Activated T-helper 1 cell treated with anti-CD3 and anti-CD28 coated beads, Interleukin-12 subunit alpha, Interleukin-12 subunit beta, Interleukin-2, Interleukin-4 antibody, amounts not matched to agents 30 ng/mL and 10 ng/mL and 1 ng/mL, durations not matched to agents 14 hours and 24 hours and 36 hours (primary cell): ENCODE measurements around the gene SLC19A2. TPM values are rescaled to one million over a fixed set of nuclear protein-coding genes. Genes with fewer than 3 reads are reported as not detected.
"Not testable (repeated sequence)": the region's sequence is repeated elsewhere in the genome, so short reads cannot be mapped to it uniquely, and the experiment has no call there.

Source experiments
- DNase-seq: peaks from one replicate; pipeline ENCODE4 v3.0.0; 2021; ENCODE audit warnings: low spot score
- H3K27ac Mint-ChIP-seq: one replicate; pipeline ENCODE4 v1.8.0; 2021; ENCODE audit warnings: mild to moderate bottlenecking, mixed read lengths
- H3K27me3 Mint-ChIP-seq: one replicate; pipeline ENCODE4 v1.8.0; 2022; ENCODE audit warnings: mild to moderate bottlenecking, moderate library complexity, mixed read lengths; ENCODE audit not compliant: insufficient read depth
- H3K36me3 Mint-ChIP-seq: one replicate; pipeline ENCODE4 v1.8.0; 2021; ENCODE audit warnings: low read depth, mixed read lengths
- H3K4me1 Mint-ChIP-seq: one replicate; pipeline ENCODE4 v1.8.0; 2021; ENCODE audit warnings: low read depth, mixed read lengths
- H3K4me3 Mint-ChIP-seq: one replicate; pipeline ENCODE4 v1.8.0; 2021; ENCODE audit warnings: mild to moderate bottlenecking, moderate library complexity, mixed read lengths
- H3K9me3 Mint-ChIP-seq: one replicate; pipeline ENCODE4 v1.8.0; 2021; ENCODE audit warnings: mixed read lengths
- intact Hi-C: fragments of 100-400 bp; cut with micrococcal nuclease; formaldehyde crosslinking; loops from one replicate; pipeline ENCODE4 v1.15.1; 2024
- total RNA-seq: library from RNA; stranded (reverse); gene quantifications from 2 replicates; pipeline ENCODE4 v1.2.3, GENCODE V29; 2022

The SLC19A2 gene, protein sequence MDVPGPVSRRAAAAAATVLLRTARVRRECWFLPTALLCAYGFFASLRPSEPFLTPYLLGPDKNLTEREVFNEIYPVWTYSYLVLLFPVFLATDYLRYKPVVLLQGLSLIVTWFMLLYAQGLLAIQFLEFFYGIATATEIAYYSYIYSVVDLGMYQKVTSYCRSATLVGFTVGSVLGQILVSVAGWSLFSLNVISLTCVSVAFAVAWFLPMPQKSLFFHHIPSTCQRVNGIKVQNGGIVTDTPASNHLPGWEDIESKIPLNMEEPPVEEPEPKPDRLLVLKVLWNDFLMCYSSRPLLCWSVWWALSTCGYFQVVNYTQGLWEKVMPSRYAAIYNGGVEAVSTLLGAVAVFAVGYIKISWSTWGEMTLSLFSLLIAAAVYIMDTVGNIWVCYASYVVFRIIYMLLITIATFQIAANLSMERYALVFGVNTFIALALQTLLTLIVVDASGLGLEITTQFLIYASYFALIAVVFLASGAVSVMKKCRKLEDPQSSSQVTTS
- 12.8 and 14.0 TPM in 2 replicates for total RNA-seq

DNA sequence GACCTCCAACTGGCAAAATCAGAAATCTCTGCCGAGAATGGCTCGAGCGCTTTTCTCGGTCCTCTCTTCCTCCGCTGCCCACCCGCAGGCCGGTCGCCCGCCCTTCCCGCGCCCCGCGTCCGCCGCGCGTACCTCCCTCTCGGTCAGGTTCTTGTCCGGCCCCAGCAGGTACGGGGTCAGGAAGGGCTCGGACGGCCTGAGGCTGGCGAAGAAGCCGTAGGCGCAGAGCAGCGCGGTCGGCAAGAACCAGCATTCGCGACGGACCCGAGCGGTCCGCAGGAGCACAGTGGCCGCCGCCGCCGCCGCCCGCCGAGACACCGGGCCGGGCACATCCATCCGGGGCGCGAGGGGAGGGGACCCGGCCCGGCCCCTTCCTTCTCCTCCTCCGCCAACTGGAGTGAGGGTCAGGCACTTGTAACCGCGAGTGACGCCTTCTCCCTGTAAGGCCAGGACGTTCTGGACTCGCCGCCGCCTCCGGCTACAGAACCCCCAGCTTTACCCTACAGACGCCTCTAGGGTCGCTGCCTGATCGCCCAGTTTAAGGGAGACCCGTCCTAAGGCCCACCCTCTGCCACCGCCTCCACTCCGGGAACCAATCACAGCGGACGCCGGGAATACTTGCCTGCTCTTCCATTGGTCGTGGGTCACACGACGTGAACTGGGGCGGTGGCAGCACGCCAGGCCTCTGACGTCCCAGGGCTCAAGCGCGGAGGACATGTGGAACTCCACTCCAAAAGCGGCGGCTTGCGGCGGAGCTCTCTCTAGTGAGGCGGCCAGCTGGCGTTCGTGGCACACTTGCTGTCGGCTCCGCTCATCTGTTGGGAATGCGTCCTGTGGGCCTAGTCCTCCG lies at the start of gene SLC19A2:
Gene SLC19A2 (minus strand): TSS at position 514 of the 850 bp plus-strand sequence. CDS start 178 bp downstream, at position 336.
- H3K4me3 Mint-ChIP-seq = peak within 1 kb of the TSS; percentile 94
- peak; percentile 93 for DNase-seq
- peak within 1 kb of the TSS; percentile 89 for H3K27ac Mint-ChIP-seq
- peaks cover 3% of the 10 kb centered on the region for H3K36me3 Mint-ChIP-seq
- intact Hi-C loops = loop anchor here (1.0 to 10.0 kb wide), 17 partner anchors 21 to 2002 kb away; partner anchors contain the start of genes ATP1B1, CCDC181, DCAF6 and KIFAP3
- H3K4me1 Mint-ChIP-seq = peaks cover 68% of the 10 kb centered on the region
- no peaks in the 10 kb centered on the region for H3K9me3 Mint-ChIP-seq
- H3K27me3 Mint-ChIP-seq = no peaks in the 10 kb centered on the region

DNA sequence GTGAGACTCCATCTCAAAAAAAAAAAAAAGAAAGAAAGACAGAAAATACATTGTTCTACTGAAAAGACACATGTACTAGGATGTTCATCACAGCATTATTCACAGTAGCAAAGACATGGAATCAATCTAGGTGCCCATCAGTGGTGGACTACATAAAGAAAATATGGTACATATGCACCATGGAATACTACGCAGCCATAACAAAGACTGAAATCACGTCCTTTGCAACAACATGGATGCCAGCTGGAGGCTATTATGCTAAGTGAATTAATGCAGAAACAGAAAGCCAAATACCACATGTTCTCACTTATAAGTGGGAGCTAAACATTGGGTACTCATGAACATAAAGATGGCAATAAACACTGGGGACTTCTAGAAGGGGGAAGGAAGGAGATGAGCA lies 48.9 kb upstream of the SLC19A2 start:
- Mint-ChIP-seq H3K4me3 (no peak overlapping the region), H3K4me1 (peaks cover 15% of the 10 kb centered on the region), H3K36me3 (peaks cover 59% of the 10 kb centered on the region), H3K9me3 (no peaks in the 10 kb centered on the region), H3K27ac (no peak overlapping the region), H3K27me3 (no peaks in the 10 kb centered on the region)
- intact Hi-C loops = no loop called here
- DNase-seq = no peak

DNA sequence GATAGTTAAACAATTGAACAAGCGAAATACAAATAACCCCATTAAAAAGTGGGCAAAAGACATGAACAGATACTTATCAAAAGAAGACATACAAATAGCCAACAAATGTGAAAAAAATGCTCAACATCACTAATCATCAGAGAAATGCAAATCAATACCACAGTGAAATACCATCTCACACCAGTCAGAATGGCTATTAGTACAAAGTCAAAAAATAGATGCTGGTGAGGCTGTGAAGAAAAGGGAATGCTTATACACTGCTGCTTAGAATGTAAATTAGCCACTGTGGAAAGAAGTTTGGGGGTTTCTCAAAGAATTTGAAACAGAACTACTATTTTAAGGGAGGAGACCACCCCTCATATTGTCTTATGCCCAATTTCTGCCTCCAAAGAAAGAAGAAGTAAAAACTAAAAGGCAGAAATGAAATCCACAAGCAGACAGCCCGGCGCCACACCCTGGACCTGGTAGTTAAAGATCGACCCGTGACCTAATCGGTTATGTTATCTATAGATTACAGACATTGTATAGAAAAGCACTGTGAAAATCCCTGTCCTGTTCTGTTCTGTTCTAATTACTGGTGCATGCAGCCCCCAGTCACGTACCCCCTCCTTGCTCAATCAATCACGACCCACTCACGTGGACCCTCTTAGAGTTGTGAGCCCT lies 47.9 kb upstream of the SLC19A2 start:
- H3K4me3 Mint-ChIP-seq, DNase-seq, H3K27ac Mint-ChIP-seq, intact Hi-C loops, H3K27me3 Mint-ChIP-seq, H3K9me3 Mint-ChIP-seq: not testable (repeated sequence)
- Mint-ChIP-seq H3K36me3 (peaks cover 57% of the 10 kb centered on the region), H3K4me1 (peaks cover 25% of the 10 kb centered on the region)

DNA sequence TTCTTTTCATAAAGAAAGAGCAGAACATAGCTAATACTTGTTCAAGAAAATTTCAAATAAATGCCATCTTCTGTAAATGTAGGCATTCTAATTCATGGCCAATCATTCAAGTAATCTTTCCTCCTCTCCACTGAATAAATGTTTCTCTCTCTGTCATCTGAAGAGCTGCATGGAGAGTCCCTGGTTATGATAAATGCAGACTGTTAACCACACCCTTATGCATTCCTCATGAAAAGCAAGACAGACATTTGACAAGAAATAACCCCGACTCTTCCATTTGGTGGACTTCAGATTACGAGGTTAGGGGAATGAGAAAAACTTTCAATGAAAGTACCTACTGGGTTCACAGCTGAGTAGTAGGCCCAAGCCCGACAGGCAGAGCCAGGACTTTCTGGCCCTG lies 44.7 kb upstream of the SLC19A2 start:
- no peaks in the 10 kb centered on the region for H3K9me3 Mint-ChIP-seq
- intact Hi-C loops = no loop called here
- H3K4me3 Mint-ChIP-seq = no peak overlapping the region
- peaks cover 33% of the 10 kb centered on the region for H3K4me1 Mint-ChIP-seq
- no peaks in the 10 kb centered on the region for H3K27me3 Mint-ChIP-seq
- no peak for DNase-seq
- H3K36me3 Mint-ChIP-seq = peaks cover 59% of the 10 kb centered on the region
- H3K27ac Mint-ChIP-seq = no peak overlapping the region

DNA sequence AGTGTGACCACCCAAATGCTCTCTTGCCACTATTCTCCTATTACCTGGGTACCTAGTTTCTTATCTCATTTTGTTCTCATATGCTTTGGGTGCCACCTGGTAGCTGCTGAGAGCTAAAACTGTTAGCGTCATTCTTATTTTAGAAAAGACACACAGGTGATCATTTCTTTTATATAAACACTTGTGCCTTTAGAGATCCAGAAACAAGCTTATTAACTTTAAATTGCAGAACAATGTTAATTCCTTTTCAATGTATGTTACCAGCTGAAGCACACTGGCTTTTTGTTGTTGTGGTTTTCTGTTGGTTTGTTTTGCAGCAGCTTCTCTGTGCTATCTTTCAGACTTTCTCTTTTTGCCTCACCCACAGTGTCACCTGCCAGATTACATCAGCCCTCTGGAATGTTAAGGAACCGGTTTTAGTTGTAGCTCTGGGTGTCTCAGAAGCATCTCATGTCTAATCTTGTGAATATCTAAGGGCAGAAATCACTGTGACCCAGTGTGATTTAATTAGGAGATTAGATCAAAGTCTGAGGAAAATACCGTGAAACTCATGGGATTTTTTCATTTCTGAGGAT lies 43.4 kb upstream of the SLC19A2 start:
- peak overlapping the region; percentile 9 for H3K4me3 Mint-ChIP-seq
- no peaks in the 10 kb centered on the region for H3K27me3 Mint-ChIP-seq
- DNase-seq = no peak
- intact Hi-C loops = no loop called here
- H3K4me1 Mint-ChIP-seq = peaks cover 33% of the 10 kb centered on the region
- no peaks in the 10 kb centered on the region for H3K9me3 Mint-ChIP-seq
- H3K36me3 Mint-ChIP-seq = peaks cover 57% of the 10 kb centered on the region
- H3K27ac Mint-ChIP-seq = no peak overlapping the region

DNA sequence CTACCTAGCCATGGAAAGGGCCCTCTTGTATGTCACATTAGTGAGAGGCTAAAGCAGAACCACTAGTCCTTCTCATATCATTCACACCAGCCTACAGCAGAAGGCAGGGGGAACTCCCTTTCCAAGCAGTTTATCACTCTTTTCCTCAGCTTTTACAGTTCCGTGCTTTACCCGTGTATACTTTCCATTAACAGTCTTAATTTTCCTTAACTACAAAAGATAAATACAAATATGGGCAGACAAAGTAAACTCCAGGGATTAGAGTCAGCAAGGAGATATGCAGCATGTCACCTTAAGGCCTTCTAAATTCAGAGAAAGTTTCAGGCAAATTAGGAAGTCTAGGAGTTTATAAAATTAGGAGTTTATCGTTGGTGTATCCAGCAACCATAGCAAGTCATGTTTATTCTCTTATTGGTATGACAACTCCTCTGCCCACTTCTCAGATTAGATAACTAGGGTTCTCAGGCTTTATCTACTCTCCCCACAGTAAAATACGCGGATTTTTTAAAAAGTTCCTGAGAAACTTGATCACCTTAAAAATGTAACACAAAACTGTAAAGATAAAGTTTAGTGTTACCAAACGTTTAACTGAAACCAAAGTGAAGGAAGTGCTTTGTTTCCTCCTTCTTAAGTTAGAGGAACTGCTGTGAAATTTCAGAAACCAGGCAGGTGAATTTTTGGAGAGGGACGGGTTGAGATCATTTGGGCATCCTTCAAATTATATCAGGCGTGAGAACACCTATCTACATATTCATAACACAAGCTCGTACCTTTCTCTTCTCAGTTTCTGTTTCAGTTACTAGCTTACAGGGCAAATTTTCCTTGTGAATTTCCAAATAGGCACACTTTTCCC lies 42.7 kb upstream of the SLC19A2 start:
- H3K4me1 Mint-ChIP-seq = peaks cover 33% of the 10 kb centered on the region
- no peak for DNase-seq
- intact Hi-C loops = no loop called here

DNA sequence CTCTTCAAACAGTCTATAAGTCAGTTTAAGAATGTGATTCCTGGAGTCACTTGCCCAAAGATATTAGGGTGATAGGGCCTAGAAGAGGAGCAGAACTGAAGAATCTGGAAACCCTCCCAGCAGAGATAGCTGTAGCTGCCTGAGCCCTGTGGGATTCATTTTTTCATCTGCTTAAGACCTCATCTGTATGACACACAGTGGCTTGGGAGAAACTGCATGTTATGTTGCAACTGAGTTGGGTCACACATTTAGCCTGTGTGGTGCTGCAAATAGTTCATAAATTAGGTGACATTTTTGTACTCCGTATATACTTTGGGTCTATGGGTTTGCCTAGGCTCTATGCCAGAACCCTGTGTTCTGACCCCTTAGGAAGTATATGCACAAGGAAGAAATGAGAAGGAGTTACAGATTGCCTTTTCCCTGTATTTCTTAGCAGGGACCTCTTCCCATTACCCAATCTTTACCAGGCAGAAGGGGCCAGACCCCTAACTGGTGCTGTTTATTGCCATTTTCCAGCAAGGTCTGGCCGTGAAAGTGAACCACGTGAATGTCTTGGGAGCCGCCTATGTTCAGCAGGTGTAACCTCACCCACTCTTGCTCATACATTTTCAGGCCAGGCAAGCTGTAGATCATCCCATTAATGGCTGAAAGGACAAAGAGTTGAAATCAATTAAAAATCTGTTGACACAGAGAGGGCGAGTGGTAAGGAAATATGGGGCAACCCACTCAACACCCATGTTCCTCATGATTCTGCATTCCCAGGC lies 41.9 kb upstream of the SLC19A2 start:
- Mint-ChIP-seq H3K4me3 (no peak overlapping the region), H3K36me3 (peaks cover 53% of the 10 kb centered on the region), H3K9me3 (no peaks in the 10 kb centered on the region), H3K4me1 (peaks cover 33% of the 10 kb centered on the region), H3K27me3 (no peaks in the 10 kb centered on the region), H3K27ac (no peak overlapping the region)
- intact Hi-C loops = no loop called here
- DNase-seq = no peak

More for the DNA sequence above, 42.7 kb upstream of the SLC19A2 start:
- Mint-ChIP-seq H3K27ac (no peak overlapping the region), H3K9me3 (no peaks in the 10 kb centered on the region), H3K36me3 (peaks cover 61% of the 10 kb centered on the region), H3K27me3 (no peaks in the 10 kb centered on the region), H3K4me3 (no peak overlapping the region)

DNA sequence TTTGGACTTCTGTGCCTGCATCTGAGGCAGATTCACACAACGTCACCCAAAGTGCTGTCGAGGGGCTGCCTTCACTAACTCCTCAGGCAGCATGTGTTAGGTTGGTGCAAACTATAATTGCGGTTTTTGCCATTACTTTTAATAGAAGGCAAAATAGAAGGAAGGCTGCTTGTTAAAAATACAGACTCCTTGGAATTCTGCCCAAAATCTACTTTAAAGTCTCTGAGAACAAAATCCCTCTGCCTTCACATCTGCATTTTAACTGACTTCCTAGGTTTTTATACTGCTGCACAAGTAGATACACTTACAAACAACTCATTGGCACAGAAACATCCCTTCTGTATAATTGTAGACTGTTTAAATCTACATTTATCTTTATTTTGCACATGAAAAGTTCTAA lies 41.3 kb upstream of the SLC19A2 start:
- no peaks in the 10 kb centered on the region for H3K27me3 Mint-ChIP-seq
- peaks cover 47% of the 10 kb centered on the region for H3K36me3 Mint-ChIP-seq
- intact Hi-C loops = no loop called here

DNA sequence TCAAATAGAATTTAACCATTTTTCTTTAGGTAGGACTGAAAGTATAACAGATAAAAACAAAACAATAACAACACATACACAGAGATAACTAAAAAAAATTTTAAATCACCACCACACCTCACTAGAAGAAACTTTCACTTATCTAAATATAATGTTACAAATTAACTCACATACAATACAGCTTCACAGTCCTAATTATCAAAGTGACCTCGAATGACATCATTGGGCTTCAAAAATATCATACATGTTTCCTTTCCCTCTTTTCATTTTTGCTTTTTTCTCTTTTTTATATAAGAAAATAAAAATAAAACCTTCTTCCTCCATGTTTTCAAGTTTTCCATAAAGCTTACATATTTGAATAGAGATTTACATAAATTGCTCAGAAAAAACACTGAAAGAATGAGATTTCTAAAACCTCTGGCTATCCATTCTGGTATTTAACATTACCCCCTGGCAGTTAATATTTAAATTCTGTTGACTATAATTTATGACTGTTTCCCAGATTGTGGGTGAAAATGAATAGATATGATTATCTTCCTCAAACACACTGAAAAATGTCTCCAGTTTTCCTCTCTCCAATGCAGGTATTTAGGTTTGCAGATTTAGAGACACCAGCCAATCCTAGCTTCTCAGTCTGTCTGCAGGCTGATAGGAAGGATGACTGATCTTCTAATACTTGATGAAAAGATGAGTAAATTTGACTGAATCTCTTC lies 40.5 kb upstream of the SLC19A2 start:
- peaks cover 48% of the 10 kb centered on the region for H3K36me3 Mint-ChIP-seq
- intact Hi-C loops = no loop called here
- H3K27ac Mint-ChIP-seq = no peak overlapping the region
- H3K27me3 Mint-ChIP-seq = no peaks in the 10 kb centered on the region
- H3K9me3 Mint-ChIP-seq = no peaks in the 10 kb centered on the region
- peaks cover 31% of the 10 kb centered on the region for H3K4me1 Mint-ChIP-seq
- no peak for DNase-seq
- no peak overlapping the region for H3K4me3 Mint-ChIP-seq

More for the DNA sequence above, 41.3 kb upstream of the SLC19A2 start:
- no peak for DNase-seq
- Mint-ChIP-seq H3K4me1 (peaks cover 33% of the 10 kb centered on the region), H3K9me3 (no peaks in the 10 kb centered on the region), H3K4me3 (no peak overlapping the region), H3K27ac (no peak overlapping the region)

DNA sequence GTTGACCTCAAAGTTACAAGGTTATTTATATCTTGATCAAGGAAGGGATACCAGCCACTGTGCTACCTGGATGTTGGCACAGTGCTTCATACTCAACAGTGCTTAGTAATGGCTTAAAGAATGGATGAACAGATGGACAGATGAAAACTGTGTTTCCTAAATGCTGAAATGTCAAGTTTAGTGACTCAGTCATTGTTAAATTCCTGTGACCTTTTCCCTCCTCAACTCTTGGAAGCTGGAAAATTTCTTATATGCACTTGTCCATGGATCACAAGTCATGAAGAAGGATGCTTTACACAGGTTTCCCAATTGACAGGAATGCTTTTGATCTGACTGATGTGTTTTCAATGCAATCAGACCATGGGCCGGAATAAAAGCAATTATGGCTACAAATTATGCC lies 39.6 kb upstream of the SLC19A2 start:
- intact Hi-C loops = no loop called here
- DNase-seq = no peak
- Mint-ChIP-seq H3K27ac (no peak overlapping the region), H3K4me3 (no peak overlapping the region), H3K27me3 (no peaks in the 10 kb centered on the region), H3K9me3 (no peaks in the 10 kb centered on the region), H3K36me3 (peaks cover 46% of the 10 kb centered on the region), H3K4me1 (peaks cover 25% of the 10 kb centered on the region)

DNA sequence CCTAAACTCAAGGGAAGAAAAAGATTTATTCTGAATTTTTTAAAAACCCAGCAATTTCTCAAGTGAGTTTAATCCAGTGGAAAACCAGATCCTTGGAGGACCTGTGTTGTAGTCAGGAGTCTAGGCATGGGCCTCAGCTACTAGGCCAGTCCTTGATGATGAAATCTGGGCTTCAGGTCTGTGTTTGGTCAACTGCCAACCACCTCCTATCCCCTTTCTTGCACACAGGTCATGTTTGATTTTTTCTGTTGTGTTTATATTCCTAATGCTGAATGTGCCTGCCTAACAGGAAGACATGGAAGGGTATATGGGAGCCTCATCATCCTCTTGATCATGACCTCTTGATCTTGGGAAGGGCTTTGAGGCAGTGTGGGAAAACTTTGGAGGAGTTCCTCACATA lies 38.2 kb upstream of the SLC19A2 start:
- intact Hi-C loops = no loop called here
- no peaks in the 10 kb centered on the region for H3K9me3 Mint-ChIP-seq
- no peak overlapping the region for H3K4me3 Mint-ChIP-seq
- no peaks in the 10 kb centered on the region for H3K27me3 Mint-ChIP-seq
- no peak overlapping the region for H3K27ac Mint-ChIP-seq
- H3K36me3 Mint-ChIP-seq = peaks cover 50% of the 10 kb centered on the region
- peaks cover 11% of the 10 kb centered on the region for H3K4me1 Mint-ChIP-seq
- DNase-seq = no peak
